ENCODE data around the gene DPM2. TPM values are rescaled to one million over a fixed set of nuclear protein-coding genes. Genes with fewer than 3 reads are reported as not detected.

Gene DPM2
- total and polyA plus RNA-seq, 2 experiments from 2014 or later = 27.0 to 66.5 TPM

- in situ Hi-C loops (cut with MboI) = no loop called here
- no peak overlapping the region for H2AFZ ChIP-seq
- peaks cover 25% of the 10 kb centered on the region for H3F3A ChIP-seq (ENCODE audit: insufficient read depth)
- no peaks in the 10 kb centered on the region for H3K36me3 ChIP-seq (ENCODE audit: low read depth)
- no peak overlapping the region for H3K4me3 ChIP-seq
- H3K4me2 ChIP-seq (ENCODE audit: unreplicated experiment) = no peak overlapping the region
- H3K9me3 ChIP-seq (ENCODE audit: low read depth) = no peaks in the 10 kb centered on the region
- H3K27me3 ChIP-seq (replicated peaks; ENCODE audit: insufficient read depth) = no peaks in the 10 kb centered on the region
- no peaks in the 10 kb centered on the region for H3K9me2 ChIP-seq (ENCODE audit: insufficient read depth)
- no peak for DNase-seq
- H3K79me2 ChIP-seq (ENCODE audit: insufficient read depth) = peaks cover 91% of the 10 kb centered on the region
- TF ChIP-seq EZH2phosphoT487 (IDR thresholded peaks at IDR 0.05; ENCODE audit: insufficient read depth, low read depth) = no peak
- TF ChIP-seq EZH2 (IDR thresholded peaks at IDR 0.05; ENCODE audit: insufficient read depth, poor library complexity, severe bottlenecking) = no peak
- no peak overlapping the region for H3K9ac ChIP-seq
- no peak overlapping the region for H3K27ac ChIP-seq
- peaks cover 60% of the 10 kb centered on the region for H3K4me1 ChIP-seq (ENCODE audit: insufficient read depth)
- H4K20me1 ChIP-seq (ENCODE audit: insufficient read depth) = no peaks in the 10 kb centered on the region
- WGBS, 2 experiments (ENCODE audit: low coverage in 1 of 2, low lambda C conversion rate in 2 of 2, missing lambda C conversion rate in 2 of 2) = 72 to 73% methylated on average over 14 to 16 of the region's 16 CpGs
Measured at GRCh38 chr9:127970401-127971313, 33.0 kb upstream of the DPM2 start.

DNA sequence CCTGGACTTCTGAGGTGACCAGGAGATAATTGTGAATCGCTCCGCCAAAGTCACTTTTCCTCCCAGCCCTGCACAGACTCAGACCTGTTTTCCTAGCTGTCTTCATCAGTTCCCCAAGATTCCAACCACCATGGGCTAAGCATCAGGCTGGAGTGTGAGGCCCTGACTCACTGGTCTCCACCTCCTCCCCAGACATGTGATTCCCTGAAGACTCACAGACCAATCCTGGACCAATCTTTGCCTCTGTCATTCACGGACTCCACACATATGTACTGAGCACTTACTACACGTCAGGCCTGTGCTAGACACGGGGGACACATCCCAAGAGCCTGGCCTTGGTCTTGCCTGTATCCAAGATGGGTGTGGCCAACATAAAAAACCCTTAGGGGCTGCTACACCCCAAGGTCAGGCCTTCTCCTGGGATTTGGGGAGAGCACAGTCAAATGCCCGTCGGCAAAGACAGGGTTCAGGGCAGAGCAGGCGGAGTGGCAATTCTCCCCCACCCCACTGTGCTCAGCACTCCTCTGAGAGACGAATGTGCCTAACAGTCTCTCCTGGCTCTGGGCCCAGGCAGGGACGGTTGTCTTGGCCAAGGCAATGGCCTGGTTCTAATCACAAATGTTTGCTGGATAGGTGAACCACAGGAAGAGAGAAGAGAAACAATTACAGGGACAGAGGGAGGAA lies 31.2 kb upstream of the DPM2 start:
- H3K9me3 ChIP-seq (ENCODE audit: low read depth) = no peaks in the 10 kb centered on the region
- no peak for TF ChIP-seq EZH2phosphoT487 (IDR thresholded peaks at IDR 0.05; ENCODE audit: insufficient read depth, low read depth)
- TF ChIP-seq EZH2 (IDR thresholded peaks at IDR 0.05; ENCODE audit: insufficient read depth, poor library complexity, severe bottlenecking) = no peak
- H2AFZ ChIP-seq = peak overlapping the region; percentile 40; the same call in 1 of the 2 replicates
- peak; percentile 97 for DNase-seq
- H3K4me1 ChIP-seq (ENCODE audit: insufficient read depth) = peaks cover 57% of the 10 kb centered on the region
- peak overlapping the region; percentile 43 for H3K4me2 ChIP-seq (ENCODE audit: unreplicated experiment)
- H3K27me3 ChIP-seq (replicated peaks; ENCODE audit: insufficient read depth) = no peaks in the 10 kb centered on the region
- H3K9me2 ChIP-seq (ENCODE audit: insufficient read depth) = no peaks in the 10 kb centered on the region
- no peaks in the 10 kb centered on the region for H3K36me3 ChIP-seq (ENCODE audit: low read depth)
- H3K9ac ChIP-seq = peak overlapping the region; percentile 73
- 16 to 20% methylated on average over 10 of the region's 10 CpGs for WGBS, 2 experiments (ENCODE audit: low coverage in 1 of 2, low lambda C conversion rate in 2 of 2, missing lambda C conversion rate in 2 of 2)
- peaks cover 82% of the 10 kb centered on the region for H3K79me2 ChIP-seq (ENCODE audit: insufficient read depth)
- H3F3A ChIP-seq (ENCODE audit: insufficient read depth) = peaks cover 25% of the 10 kb centered on the region
- no peaks in the 10 kb centered on the region for H4K20me1 ChIP-seq (ENCODE audit: insufficient read depth)
- in situ Hi-C loops (cut with MboI) = no loop called here
- peak overlapping the region; percentile 91 for H3K27ac ChIP-seq
- peak overlapping the region; percentile 26 for H3K4me3 ChIP-seq

GRCh38 chr9:127968042-127968441 lies 30.4 kb upstream of the DPM2 start:
- TF ChIP-seq EZH2 (IDR thresholded peaks at IDR 0.05; ENCODE audit: insufficient read depth, poor library complexity, severe bottlenecking) (no peak), EZH2phosphoT487 (IDR thresholded peaks at IDR 0.05; ENCODE audit: insufficient read depth, low read depth) (no peak)
- Histone ChIP-seq H3K9ac (peak overlapping the region; percentile 73), H3K79me2 (ENCODE audit: insufficient read depth) (peaks cover 82% of the 10 kb centered on the region), H3K4me2 (ENCODE audit: unreplicated experiment) (peak overlapping the region; percentile 43), H3K9me2 (ENCODE audit: insufficient read depth) (no peaks in the 10 kb centered on the region), H3K9me3 (ENCODE audit: low read depth) (no peaks in the 10 kb centered on the region), H4K20me1 (ENCODE audit: insufficient read depth) (no peaks in the 10 kb centered on the region), H3K36me3 (ENCODE audit: low read depth) (no peaks in the 10 kb centered on the region), H3K4me1 (ENCODE audit: insufficient read depth) (peaks cover 60% of the 10 kb centered on the region), H3K27ac (peak overlapping the region; percentile 91), H3K4me3 (0 out of 2 replicates have a peak overlapping the region, but pooled peaks have one; percentile 26), H3F3A (ENCODE audit: insufficient read depth) (peaks cover 25% of the 10 kb centered on the region), H3K27me3 (replicated peaks; ENCODE audit: insufficient read depth) (no peaks in the 10 kb centered on the region), H2AFZ (no peak overlapping the region)
- peak; percentile 76 for DNase-seq
- in situ Hi-C loops (cut with MboI) = no loop called here
- 55 to 67% methylated on average over 2 to 3 of the region's 3 CpGs for WGBS, 2 experiments (ENCODE audit: low coverage in 1 of 2, low lambda C conversion rate in 2 of 2, missing lambda C conversion rate in 2 of 2)

DNA sequence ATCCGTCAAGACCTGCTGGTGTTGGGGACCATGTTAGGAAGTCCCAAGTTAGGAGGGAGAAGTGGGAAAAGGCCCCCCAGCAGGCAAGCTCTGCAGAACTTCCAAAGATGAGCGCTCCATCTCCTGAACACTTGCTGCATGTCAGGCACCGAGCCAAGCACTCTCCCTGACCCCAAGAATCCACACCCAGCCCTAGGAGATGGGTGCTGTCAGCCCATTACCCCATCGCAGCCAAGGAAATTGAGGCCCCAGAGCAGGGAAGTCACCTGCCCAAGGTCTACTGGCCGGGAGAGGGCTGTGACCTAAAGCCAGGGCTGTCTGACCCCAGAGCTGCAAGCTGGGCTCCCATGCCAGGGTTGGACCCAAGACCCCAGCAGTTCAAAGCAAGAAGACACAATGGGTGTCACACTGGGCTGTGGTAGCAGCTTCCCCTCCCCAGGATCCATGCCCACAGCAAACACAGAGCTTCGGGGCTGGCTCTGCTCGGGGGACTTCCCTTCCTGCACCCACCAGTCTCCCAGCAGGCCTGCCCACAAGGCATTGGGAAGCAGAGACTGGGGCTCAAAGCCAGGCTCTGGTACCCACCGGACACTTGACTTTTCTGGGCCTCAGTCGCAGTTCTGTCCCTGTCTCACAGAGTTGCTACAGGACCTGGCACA lies 29.6 kb upstream of the DPM2 start:
- Histone ChIP-seq H3K27ac (peak overlapping the region; percentile 91), H3K4me2 (ENCODE audit: unreplicated experiment) (peak overlapping the region; percentile 3), H3K4me3 (no peak overlapping the region), H3K36me3 (ENCODE audit: low read depth) (no peaks in the 10 kb centered on the region), H3K4me1 (ENCODE audit: insufficient read depth) (peaks cover 60% of the 10 kb centered on the region), H3K9ac (peak overlapping the region; percentile 91; the same call in 1 of the 2 replicates), H3F3A (ENCODE audit: insufficient read depth) (peaks cover 25% of the 10 kb centered on the region), H3K9me3 (ENCODE audit: low read depth) (no peaks in the 10 kb centered on the region), H4K20me1 (ENCODE audit: insufficient read depth) (no peaks in the 10 kb centered on the region), H3K27me3 (replicated peaks; ENCODE audit: insufficient read depth) (no peaks in the 10 kb centered on the region), H3K9me2 (ENCODE audit: insufficient read depth) (no peaks in the 10 kb centered on the region), H2AFZ (no peak overlapping the region), H3K79me2 (ENCODE audit: insufficient read depth) (peaks cover 82% of the 10 kb centered on the region)
- TF ChIP-seq EZH2 (IDR thresholded peaks at IDR 0.05; ENCODE audit: insufficient read depth, poor library complexity, severe bottlenecking) (no peak), EZH2phosphoT487 (IDR thresholded peaks at IDR 0.05; ENCODE audit: insufficient read depth, low read depth) (no peak)
- in situ Hi-C loops (cut with MboI) = no loop called here
- 62 to 70% methylated on average over 9 of the region's 9 CpGs for WGBS, 2 experiments (ENCODE audit: low coverage in 1 of 2, low lambda C conversion rate in 2 of 2, missing lambda C conversion rate in 2 of 2)
- DNase-seq = no peak
